HepG2 (cell line): Measurements from ENCODE around the gene CYSRT1. TPM values are rescaled to one million over a fixed set of nuclear protein-coding genes. Genes with fewer than 3 reads are reported as not detected.

ENCODE experiments used
- ATM ChIP-seq: fragments of 450-650 bp; IDR thresholded peaks from 2 replicates; pipeline ENCODE4 v1.7.1; 2017; ENCODE audit warnings: mild to moderate bottlenecking, borderline replicate concordance
- DR1 ChIP-seq: sonication (generic); formaldehyde crosslinking; IDR thresholded peaks from 2 replicates; pipeline ENCODE4 v1.8.0; 2021; ENCODE audit warnings: mild to moderate bottlenecking, missing genetic modification reagents, inconsistent platforms
- FOXJ3 ChIP-seq: sonication (generic); formaldehyde crosslinking; IDR thresholded peaks from 2 replicates; pipeline ENCODE4 v1.4.0; 2020; ENCODE audit warnings: missing genetic modification reagents, mild to moderate bottlenecking, borderline replicate concordance
- KDM5B ChIP-seq: sonication (generic); formaldehyde crosslinking; IDR thresholded peaks from 2 replicates; pipeline ENCODE4 v1.4.0; 2020; ENCODE audit warnings: missing genetic modification reagents, mild to moderate bottlenecking, borderline replicate concordance
- MIXL1 ChIP-seq: IDR thresholded peaks from 2 replicates; pipeline ENCODE4 v1.6.1; 2016
- RNF2 ChIP-seq: fragments of 450-650 bp; conservative IDR thresholded peaks from 2 replicates; pipeline ENCODE4 v1.6.1; 2016; ENCODE audit warnings: low read depth
- SMYD3 ChIP-seq: sonication (generic); formaldehyde crosslinking; IDR thresholded peaks from 2 replicates; pipeline ENCODE4 v1.8.1; 2023; ENCODE audit warnings: mild to moderate bottlenecking, missing genetic modification reagents
- SNAI1 ChIP-seq: sonication (generic); formaldehyde crosslinking; IDR thresholded peaks from 2 replicates; pipeline ENCODE4 v1.5.0; 2020; ENCODE audit warnings: mild to moderate bottlenecking, missing genetic modification reagents, borderline replicate concordance
- SOX6 ChIP-seq, 2 experiments: fragments of 450-650 bp in 1 of 2; sonication (generic) in 1 of 2; formaldehyde crosslinking in 1 of 2; IDR thresholded peaks; 2 replicates each; pipeline versions ENCODE4 v1.4.0 to v1.6.1; 2017 to 2020; ENCODE audit warnings: antibody characterized with exemption in 1 of 2, mild to moderate bottlenecking in 1 of 2, missing genetic modification reagents in 1 of 2
- TRIM24 ChIP-seq: sonication (generic); formaldehyde crosslinking; IDR thresholded peaks from 2 replicates; pipeline ENCODE4 v1.8.0; 2022; ENCODE audit warnings: mild to moderate bottlenecking, missing genetic modification reagents
- ZFP36L1 ChIP-seq: sonication (generic); formaldehyde crosslinking; IDR thresholded peaks from 2 replicates; pipeline ENCODE4 v1.8.0; 2022; ENCODE audit warnings: mild to moderate bottlenecking, missing genetic modification reagents, moderate library complexity
- ZFP41 ChIP-seq: sonication (generic); formaldehyde crosslinking; IDR thresholded peaks from 2 replicates; pipeline ENCODE4 v1.4.0; 2020; ENCODE audit warnings: mild to moderate bottlenecking, missing genetic modification reagents, borderline replicate concordance
- ZNF792 ChIP-seq: IDR thresholded peaks from 2 replicates; pipeline ENCODE4 v1.6.1; 2016
- ZNF83 ChIP-seq: sonication (generic); formaldehyde crosslinking; IDR thresholded peaks from 2 replicates; pipeline ENCODE4 v1.4.0; 2020; ENCODE audit warnings: missing genetic modification reagents, mild to moderate bottlenecking, borderline replicate concordance
- ZSCAN12 ChIP-seq: sonication (generic); formaldehyde crosslinking; IDR thresholded peaks from 2 replicates; pipeline ENCODE4 v1.9.0; 2021; ENCODE audit warnings: mild to moderate bottlenecking, missing genetic modification reagents
- polyA plus RNA-seq, 8 experiments: library from polyadenylated mRNA; depleted of rRNA in 3 of 8; stranded (reverse) in 7 of 8; unstranded in 1 of 8; fragments of >200 nt; fragmentation: Illumina TruSeq in 4 of 8; extraction: Trizol in 4 of 8; gene quantifications; 2 replicates each; pipeline versions ENCODE4 v1.2.1 to v1.2.3, GENCODE V29; 2011 to 2016; ENCODE audit warnings: low read depth in 4 of 8, missing spikeins in 1 of 8, mixed read lengths in 1 of 8; ENCODE audit not compliant: insufficient read depth in 1 of 8
- total RNA-seq, 5 experiments: library from RNA; depleted of rRNA; stranded (reverse); fragments of >200 nt; fragmentation: Illumina TruSeq; extraction: Trizol; gene quantifications; 2 replicates each; pipeline ENCODE4 v1.2.3, GENCODE V29; 2016; ENCODE audit warnings: low read depth in 1 of 5
- TF ChIP-seq, protein P1 (sequence below): sonication (generic); formaldehyde crosslinking; IDR thresholded peaks from 2 replicates; pipeline ENCODE4 v1.5.0; 2020; ENCODE audit warnings: missing genetic modification reagents, mild to moderate bottlenecking, borderline replicate concordance
- TF ChIP-seq, protein P2 (sequence below): sonication (generic); formaldehyde crosslinking; IDR thresholded peaks from 2 replicates; pipeline ENCODE4 v1.4.0; 2020; ENCODE audit warnings: missing genetic modification reagents
- TF ChIP-seq, protein P3 (sequence below): sonication (generic); formaldehyde crosslinking; IDR thresholded peaks from 2 replicates; pipeline ENCODE4 v1.8.1; 2023; ENCODE audit warnings: missing genetic modification reagents, inconsistent platforms, borderline replicate concordance

CYSRT1 gene
- total and polyA plus RNA-seq, 2 of the 13 experiments (the other 11 are each of a cell fraction or from before 2014, with no cell fraction given) = 1.5 to 2.1 TPM

DNA sequence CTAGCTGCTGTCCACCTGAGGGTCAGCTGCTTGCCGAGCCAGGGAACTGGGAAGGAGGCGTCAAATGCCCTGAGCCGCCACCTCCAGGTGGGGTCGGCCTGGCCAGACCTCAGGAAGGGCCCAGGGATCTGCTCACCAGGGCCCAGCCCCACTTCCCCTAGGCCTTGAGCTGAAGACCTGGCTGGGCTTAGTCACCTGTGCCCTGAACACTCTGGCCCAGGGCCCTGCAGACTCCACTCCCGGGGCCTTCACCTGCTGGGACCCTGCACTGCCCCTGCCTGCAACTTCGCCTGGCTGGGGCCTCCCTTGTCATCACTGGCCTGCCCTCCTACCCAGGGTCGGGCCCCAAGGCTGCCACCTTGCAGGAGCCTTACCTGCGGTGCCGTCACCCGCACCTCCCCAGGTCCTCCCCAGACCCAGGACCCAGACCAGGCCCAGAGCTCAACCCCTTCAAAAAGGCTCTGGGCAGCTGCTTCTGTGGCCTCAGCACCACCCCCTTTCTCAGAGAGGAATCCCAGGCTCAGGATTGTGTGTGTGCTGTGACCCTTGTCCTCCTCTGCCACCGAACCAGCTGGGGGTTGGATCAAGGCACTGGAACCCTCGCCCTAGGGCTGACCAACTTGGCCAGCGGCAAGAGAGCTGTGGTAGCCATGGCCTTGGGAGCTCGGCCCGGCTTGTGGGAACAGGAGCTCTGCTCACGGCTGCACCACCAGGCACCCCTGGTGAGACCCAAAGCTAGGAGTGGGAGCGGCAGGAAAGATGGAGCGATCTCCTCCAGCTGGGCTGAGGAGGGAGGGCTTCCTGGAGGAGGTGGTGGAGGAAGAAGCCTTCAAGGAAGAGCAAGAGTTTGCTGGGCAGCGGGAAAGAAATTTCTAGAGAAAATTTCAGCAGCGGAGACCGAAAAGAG lies 29.0 kb downstream of the CYSRT1 start (continued):
- no peak for TF ChIP-seq TRIM24
- TF ChIP-seq ATM = no peak
- TF ChIP-seq ZFP41 (CRISPR knock-in tag) = no peak
- TF ChIP-seq FOXJ3 (CRISPR knock-in tag) = no peak
- TF ChIP-seq DR1 (CRISPR knock-in tag) = no peak
- TF ChIP-seq ZSCAN12 (CRISPR knock-in tag) = no peak
- TF ChIP-seq, protein P1, sequence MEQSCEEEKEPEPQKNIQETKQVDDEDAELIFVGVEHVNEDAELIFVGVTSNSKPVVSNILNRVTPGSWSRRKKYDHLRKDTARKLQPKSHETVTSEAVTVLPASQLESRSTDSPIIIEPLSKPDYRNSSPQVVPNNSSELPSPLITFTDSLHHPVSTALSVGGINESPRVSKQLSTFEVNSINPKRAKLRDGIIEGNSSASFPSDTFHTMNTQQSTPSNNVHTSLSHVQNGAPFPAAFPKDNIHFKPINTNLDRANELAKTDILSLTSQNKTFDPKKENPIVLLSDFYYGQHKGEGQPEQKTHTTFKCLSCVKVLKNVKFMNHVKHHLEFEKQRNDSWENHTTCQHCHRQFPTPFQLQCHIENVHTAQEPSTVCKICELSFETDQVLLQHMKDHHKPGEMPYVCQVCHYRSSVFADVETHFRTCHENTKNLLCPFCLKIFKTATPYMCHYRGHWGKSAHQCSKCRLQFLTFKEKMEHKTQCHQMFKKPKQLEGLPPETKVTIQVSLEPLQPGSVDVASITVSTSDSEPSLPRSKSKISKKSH (CRISPR knock-in tag) = no peak
- no peak for TF ChIP-seq RNF2
- no peak for TF ChIP-seq ZFP36L1 (CRISPR knock-in tag)
- TF ChIP-seq SNAI1 = peak; percentile 91
- no peak for TF ChIP-seq ZNF792 (CRISPR knock-in tag)
- TF ChIP-seq, protein P2, sequence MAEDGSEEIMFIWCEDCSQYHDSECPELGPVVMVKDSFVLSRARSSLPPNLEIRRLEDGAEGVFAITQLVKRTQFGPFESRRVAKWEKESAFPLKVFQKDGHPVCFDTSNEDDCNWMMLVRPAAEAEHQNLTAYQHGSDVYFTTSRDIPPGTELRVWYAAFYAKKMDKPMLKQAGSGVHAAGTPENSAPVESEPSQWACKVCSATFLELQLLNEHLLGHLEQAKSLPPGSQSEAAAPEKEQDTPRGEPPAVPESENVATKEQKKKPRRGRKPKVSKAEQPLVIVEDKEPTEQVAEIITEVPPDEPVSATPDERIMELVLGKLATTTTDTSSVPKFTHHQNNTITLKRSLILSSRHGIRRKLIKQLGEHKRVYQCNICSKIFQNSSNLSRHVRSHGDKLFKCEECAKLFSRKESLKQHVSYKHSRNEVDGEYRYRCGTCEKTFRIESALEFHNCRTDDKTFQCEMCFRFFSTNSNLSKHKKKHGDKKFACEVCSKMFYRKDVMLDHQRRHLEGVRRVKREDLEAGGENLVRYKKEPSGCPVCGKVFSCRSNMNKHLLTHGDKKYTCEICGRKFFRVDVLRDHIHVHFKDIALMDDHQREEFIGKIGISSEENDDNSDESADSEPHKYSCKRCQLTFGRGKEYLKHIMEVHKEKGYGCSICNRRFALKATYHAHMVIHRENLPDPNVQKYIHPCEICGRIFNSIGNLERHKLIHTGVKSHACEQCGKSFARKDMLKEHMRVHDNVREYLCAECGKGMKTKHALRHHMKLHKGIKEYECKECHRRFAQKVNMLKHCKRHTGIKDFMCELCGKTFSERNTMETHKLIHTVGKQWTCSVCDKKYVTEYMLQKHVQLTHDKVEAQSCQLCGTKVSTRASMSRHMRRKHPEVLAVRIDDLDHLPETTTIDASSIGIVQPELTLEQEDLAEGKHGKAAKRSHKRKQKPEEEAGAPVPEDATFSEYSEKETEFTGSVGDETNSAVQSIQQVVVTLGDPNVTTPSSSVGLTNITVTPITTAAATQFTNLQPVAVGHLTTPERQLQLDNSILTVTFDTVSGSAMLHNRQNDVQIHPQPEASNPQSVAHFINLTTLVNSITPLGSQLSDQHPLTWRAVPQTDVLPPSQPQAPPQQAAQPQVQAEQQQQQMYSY (CRISPR knock-in tag) = peak; percentile 42; the same call in 1 of the 2 replicates
- TF ChIP-seq MIXL1 = no peak
- no peak for TF ChIP-seq SOX6 (IDR thresholded peaks at IDR 0.05)
- peak; percentile 41 for TF ChIP-seq SOX6 (CRISPR knock-in tag; IDR thresholded peaks at IDR 0.05)
- no peak for TF ChIP-seq SMYD3
- peak; percentile 79; the same call in 1 of the 2 replicates for TF ChIP-seq KDM5B (CRISPR knock-in tag)
- TF ChIP-seq, protein P3, sequence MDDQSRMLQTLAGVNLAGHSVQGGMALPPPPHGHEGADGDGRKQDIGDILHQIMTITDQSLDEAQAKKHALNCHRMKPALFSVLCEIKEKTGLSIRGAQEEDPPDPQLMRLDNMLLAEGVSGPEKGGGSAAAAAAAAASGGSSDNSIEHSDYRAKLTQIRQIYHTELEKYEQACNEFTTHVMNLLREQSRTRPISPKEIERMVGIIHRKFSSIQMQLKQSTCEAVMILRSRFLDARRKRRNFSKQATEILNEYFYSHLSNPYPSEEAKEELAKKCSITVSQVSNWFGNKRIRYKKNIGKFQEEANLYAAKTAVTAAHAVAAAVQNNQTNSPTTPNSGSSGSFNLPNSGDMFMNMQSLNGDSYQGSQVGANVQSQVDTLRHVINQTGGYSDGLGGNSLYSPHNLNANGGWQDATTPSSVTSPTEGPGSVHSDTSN = no peak
- TF ChIP-seq ZNF83 (CRISPR knock-in tag) = 0 out of 2 replicates have a peak, but pooled peaks have one; percentile 44
